Activated CD8-positive, alpha-beta memory T cell treated with anti-CD3 and anti-CD28 coated beads for 1 hour (primary cell): ENCODE data around the gene SERTAD3.
"Not testable (repeated sequence)": the region's sequence is repeated elsewhere in the genome, so short reads cannot be mapped to it uniquely, and the experiment has no call there.

Source experiments
- DNase-seq, 2 donors: peaks; one replicate each; pipeline ENCODE4 v3.0.0-alpha.2; 2020; ENCODE audit warnings: low read depth in 1 of 2; ENCODE audit errors: extremely low read depth in 1 of 2

Gene SERTAD3

GRCh38 chr19:40444000-40444824 lies at the start of gene SERTAD3:
Gene SERTAD3, minus strand, starts transcription at chr19:40444335. Its CDS starts 2,255 bp downstream, at chr19:40442080.
- peak; percentile 88 to 94 for DNase-seq

GRCh38 chr19:40493778-40494177 lies 49.6 kb upstream of the SERTAD3 start:
- DNase-seq = no peak

GRCh38 chr19:40492274-40492673 lies 48.1 kb upstream of the SERTAD3 start:
- DNase-seq = no peak

GRCh38 chr19:40489882-40490230 lies 45.7 kb upstream of the SERTAD3 start:
- DNase-seq = no peak

- DNase-seq = no peak
Observed at GRCh38 chr19:40486017-40486416, 41.9 kb upstream of the SERTAD3 start.

- DNase-seq = not testable (repeated sequence)
Observed at GRCh38 chr19:40475878-40476644, 31.9 kb upstream of the SERTAD3 start.

GRCh38 chr19:40474737-40475136 lies 30.6 kb upstream of the SERTAD3 start:
- DNase-seq = no peak

GRCh38 chr19:40472516-40472915 lies 28.4 kb upstream of the SERTAD3 start:
- no peak for DNase-seq

GRCh38 chr19:40471111-40471510 lies 27.0 kb upstream of the SERTAD3 start:
- no peak for DNase-seq

GRCh38 chr19:40469011-40469410 lies 24.9 kb upstream of the SERTAD3 start:
- DNase-seq = no peak

GRCh38 chr19:40466985-40467734 lies 23.0 kb upstream of the SERTAD3 start, which contains the start of gene SPTBN4:
Gene SPTBN4, plus strand, starts transcription at chr19:40467001. Its CDS starts 5,621 bp downstream, at chr19:40472622.
- no peak for DNase-seq

- peak in 1 of 2 donors; percentile 42 for DNase-seq
Observed at GRCh38 chr19:40466219-40466984, 22.3 kb upstream of the SERTAD3 start.

GRCh38 chr19:40465557-40466218 lies 21.6 kb upstream of the SERTAD3 start, which contains the start of gene BLVRB:
Gene BLVRB, minus strand, starts transcription at chr19:40465745. Its CDS starts 57 bp downstream, at chr19:40465688.
- peak; percentile 98 to 99 for DNase-seq

GRCh38 chr19:40465025-40465556 lies 21.0 kb upstream of the SERTAD3 start:
- no peak for DNase-seq

- DNase-seq = peak; percentile 41 to 57
Observed at GRCh38 chr19:40464059-40465024, 20.2 kb upstream of the SERTAD3 start.

- not testable (repeated sequence) for DNase-seq
Observed at GRCh38 chr19:40463587-40464037, 19.5 kb upstream of the SERTAD3 start.

GRCh38 chr19:40461669-40462221 lies 17.6 kb upstream of the SERTAD3 start:
- no peak for DNase-seq

GRCh38 chr19:40460185-40460584 lies 16.1 kb upstream of the SERTAD3 start:
- no peak for DNase-seq
